K562 (cell line): ENCODE measurements around the gene ALG11. TPM values are rescaled to one million over a fixed set of nuclear protein-coding genes. Genes with fewer than 3 reads are reported as not detected.
A peak's percentile ranks its signal among the peaks of the same experiment; 100 is the strongest.

Experiments
- ATAC-seq: fragments of 200-7000 bp; cut with Tn5 transposase; 3 replicates; pipeline ENCODE4 v1.9.1; 2020; ENCODE audit warnings: moderate library complexity
- BruUV-seq: library from RNA; stranded (reverse); fragments of 400-500 nt; replicated peaks from 2 replicates; lab custom pipeline; 2021; lab: Mats Ljungman, UMichigan
- CTCF ChIA-PET: fragments of 300-600 bp; formaldehyde crosslinking; extraction: SDS; loops from one replicate; lab custom pipeline; 2021; ENCODE audit warnings: low intra/inter-chr PET ratio; lab: Yijun Ruan, JAX
- POLR2A ChIA-PET: fragments of 300-600, 350-650 bp; sonication (Branson Sonifier 250); formaldehyde crosslinking; extraction: SDS; loops from one replicate; lab custom pipeline; 2021; ENCODE audit warnings: antibody characterized with exemption, inconsistent platforms; lab: Yijun Ruan, JAX
- DNase-seq, 4 experiments: peaks; one replicate each; pipeline versions ENCODE4 v3.0.0 to v3.0.0-alpha.2; 2011 to 2018; ENCODE audit warnings: low spot score in 3 of 4, mixed read lengths in 3 of 4; ENCODE audit errors: extremely low read depth in 1 of 4
- FAIRE-seq: peaks from 2 replicates; lab custom pipeline; 2011; peaks lifted over from hg19 to GRCh38; lab: Jason Lieb, UNC
- H2AFZ ChIP-seq: 2 replicates; pipeline ENCODE4 v1.6.0; 2011; ENCODE audit warnings: low read depth, low read length, control low read depth, inconsistent platforms
- H3K27ac ChIP-seq: fragments of 200-600 bp; 3 replicates; pipeline ENCODE4 v1.8.0; 2011; ENCODE audit warnings: low read depth, mild to moderate bottlenecking, control low read depth, inconsistent platforms, low read length, moderate library complexity, mixed read lengths; ENCODE audit errors: extremely low read depth
- H3K27me3 ChIP-seq, 2 experiments: fragments of 300-600 bp in 1 of 2; 2 replicates in 1 of 2; 3 replicates in 1 of 2; pipeline versions ENCODE4 v1.6.0 to v1.8.0; 2011; ENCODE audit warnings: inconsistent platforms in 2 of 2, low read length in 2 of 2, mild to moderate bottlenecking in 1 of 2, mixed read lengths in 1 of 2, moderate library complexity in 1 of 2; ENCODE audit not compliant: control insufficient read depth in 2 of 2, insufficient read depth in 2 of 2
- H3K36me3 ChIP-seq: fragments of 300-600 bp; 3 replicates; pipeline ENCODE4 v1.8.0; 2011; ENCODE audit warnings: mild to moderate bottlenecking, low read length, inconsistent platforms; ENCODE audit not compliant: control insufficient read depth, insufficient read depth
- H3K4me1 ChIP-seq, 2 experiments: fragments of 200-600 bp in 1 of 2; replicated peaks in 1 of 2; 2 replicates in 1 of 2; 3 replicates in 1 of 2; pipeline versions ENCODE4 v1.5.1 to v1.8.0; 2011; ENCODE audit warnings: inconsistent platforms in 2 of 2, low read length in 2 of 2, mild to moderate bottlenecking in 1 of 2, mixed read lengths in 1 of 2, moderate library complexity in 1 of 2; ENCODE audit not compliant: control insufficient read depth in 2 of 2, insufficient read depth in 2 of 2
- H3K4me2 ChIP-seq: 2 replicates; pipeline ENCODE4 v1.6.1; 2011; ENCODE audit warnings: low read length, control low read depth, inconsistent platforms, mixed read lengths; ENCODE audit not compliant: insufficient read depth
- H3K4me3 ChIP-seq: fragments of 200-600 bp; sonication (generic), shearing (Covaris generic); 2 replicates; pipeline ENCODE4 v1.5.1; 2016; ENCODE audit warnings: control low read depth, inconsistent platforms
- H3K79me2 ChIP-seq: fragments of 200-600 bp; 3 replicates; pipeline ENCODE4 v1.8.0; 2011; ENCODE audit warnings: low read length, inconsistent platforms; ENCODE audit not compliant: control insufficient read depth, insufficient read depth
- H3K9ac ChIP-seq, 2 experiments: 2 replicates each; pipeline versions ENCODE4 v1.6.0 to v1.6.1; 2011; ENCODE audit warnings: low read depth in 2 of 2, low read length in 2 of 2, control low read depth in 1 of 2, inconsistent platforms in 1 of 2, mild to moderate bottlenecking in 1 of 2, mixed read lengths in 1 of 2; ENCODE audit not compliant: insufficient read depth in 1 of 2
- H3K9me1 ChIP-seq: one replicate; pipeline ENCODE4 v1.6.0; 2011; ENCODE audit warnings: inconsistent platforms, mild to moderate bottlenecking, low read length, moderate library complexity; ENCODE audit not compliant: control insufficient read depth, insufficient read depth
- H3K9me3 ChIP-seq: replicated peaks from 2 replicates; pipeline ENCODE4 v1.5.1; 2011; ENCODE audit warnings: low read depth, low read length, inconsistent platforms; ENCODE audit not compliant: control insufficient read depth, insufficient read depth
- H4K20me1 ChIP-seq: replicated peaks from 2 replicates; pipeline ENCODE4 v1.6.1; 2011; ENCODE audit warnings: low read length, inconsistent platforms, mixed read lengths; ENCODE audit not compliant: control insufficient read depth, insufficient read depth
- FOSL1 ChIP-seq: fragments of 200-800 bp; sonication (Bioruptor generic); conservative IDR thresholded peaks from 2 replicates; pipeline ENCODE4 v1.6.1; 2016; ENCODE audit warnings: missing genetic modification characterization, missing compliant biosample characterization
- MTF1 ChIP-seq: fragments of 250-450 bp; sonication (Bioruptor Pico); IDR thresholded peaks from 2 replicates; pipeline ENCODE4 v1.9.0; 2021; ENCODE audit warnings: moderate library complexity, mild to moderate bottlenecking, inconsistent platforms, borderline replicate concordance
- MYC ChIP-seq, 2 experiments: fragments of 250-450 bp in 1 of 2; sonication (Bioruptor Pico) in 1 of 2; IDR thresholded peaks; 2 replicates each; pipeline versions ENCODE4 v1.5.1 to v1.6.1; 2012 to 2021; ENCODE audit warnings: low read depth in 2 of 2, borderline replicate concordance in 1 of 2, improper control_type of control experiment in 1 of 2, low read length in 1 of 2, mild to moderate bottlenecking in 1 of 2, moderate library complexity in 1 of 2
- PCBP2 ChIP-seq: fragments of 200-400 bp; formaldehyde crosslinking; IDR thresholded peaks from 2 replicates; pipeline ENCODE4 v1.6.1; 2018; ENCODE audit warnings: low read length, low read depth, mild to moderate bottlenecking, moderate library complexity; ENCODE audit not compliant: poor library complexity, severe bottlenecking
- PURB ChIP-seq: sonication (generic); formaldehyde crosslinking; IDR thresholded peaks from 2 replicates; pipeline ENCODE4 v1.9.0; 2021; ENCODE audit warnings: low read depth, mild to moderate bottlenecking, missing genetic modification reagents
- XRCC3 ChIP-seq: fragments of 450-650 bp; IDR thresholded peaks from 2 replicates; pipeline ENCODE4 v1.6.1; 2017; ENCODE audit warnings: mild to moderate bottlenecking, moderate library complexity
- WGBS: fragments of 100-300 bp; shearing (Covaris generic); methylation state at CpG from one replicate; pipeline ENCODE4 v1.1.6; 2016; ENCODE audit warnings: low coverage, mixed read lengths; ENCODE audit not compliant: insufficient coverage; ENCODE audit errors: missing lambda C conversion rate; 5-methylcytosine and 5-hydroxymethylcytosine counted together
- in situ Hi-C: fragments of 300-500 bp; cut with MboI; formaldehyde crosslinking; loops from 4 replicates; pipeline ENCODE4 v1.15.0; 2018; ENCODE audit warnings: inconsistent platforms, mixed read lengths
- intact Hi-C: fragments of 100-400 bp; cut with micrococcal nuclease; formaldehyde crosslinking; loops from 2 replicates; pipeline ENCODE4 v1.14.2; 2022
- polyA plus RNA-seq, 8 experiments: library from polyadenylated mRNA; depleted of rRNA in 4 of 8; stranded (reverse) in 5 of 8; unstranded in 3 of 8; fragments of >200 nt; fragmentation: Nextera tagmentation in 2 of 8; fragmentation: Illumina TruSeq in 1 of 8; extraction: Ambion mirVana in 2 of 8; extraction: Trizol in 1 of 8; gene quantifications; 2 replicates each; pipeline versions ENCODE4 v1.2.1 to v1.2.3, GENCODE V29; 2011 to 2014; ENCODE audit warnings: inconsistent platforms in 1 of 8, missing spikeins in 1 of 8
- total RNA-seq, 7 experiments: library from RNA; depleted of rRNA in 6 of 7; stranded (reverse); fragments of >200 nt in 6 of 7; fragmentation: Illumina TruSeq in 2 of 7; extraction: Trizol in 2 of 7; gene quantifications; 2 replicates each; pipeline versions ENCODE4 v1.2.1 to v1.2.3, GENCODE V29; 2011 to 2021; ENCODE audit warnings: low replicate concordance in 1 of 7

The ALG11 gene
- total and polyA plus RNA-seq, 9 of the 15 experiments (the other 6 are each of a cell fraction or from before 2014, with no cell fraction given): 7.3 to 19.2 (median 16.3) TPM

DNA sequence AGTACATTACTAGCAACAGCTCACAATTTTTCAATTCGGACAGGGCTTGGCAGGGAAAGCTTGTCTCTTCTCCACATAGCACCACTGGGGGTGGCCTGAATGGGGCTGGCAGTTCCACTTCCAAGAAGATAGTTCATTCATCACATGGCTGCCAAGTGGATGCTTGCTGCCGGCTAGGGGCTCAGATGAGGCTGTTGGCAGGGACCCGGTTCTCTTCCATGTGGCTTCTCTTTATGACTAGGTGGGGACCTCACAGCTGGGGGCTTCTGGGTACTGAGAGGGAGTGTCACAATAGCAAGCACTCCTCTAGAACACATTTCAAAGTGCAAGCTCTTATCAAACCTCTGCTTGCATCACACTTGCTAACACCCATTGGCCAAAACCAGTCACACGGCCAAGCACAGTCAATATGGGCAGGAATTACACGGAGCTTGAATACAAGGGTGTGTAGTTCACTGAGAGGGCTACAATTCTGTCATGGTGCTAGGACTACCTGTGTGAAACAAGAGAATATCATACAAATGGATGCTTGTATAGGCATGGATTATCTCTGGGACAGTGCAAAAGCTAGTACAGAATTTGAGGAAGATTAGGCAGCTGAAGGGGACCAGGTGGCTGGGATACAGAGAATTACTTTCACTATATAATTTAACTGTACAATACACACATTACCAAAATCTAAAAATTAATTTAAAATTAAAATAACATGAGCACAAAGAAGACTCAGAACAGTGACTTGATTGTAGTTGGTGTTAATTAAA lies 33.2 kb upstream of the ALG11 start (continued):
- TF ChIP-seq XRCC3 (no peak), PCBP2 (no peak), MTF1 (CRISPR knock-in tag) (no peak), MYC (IDR thresholded peaks at IDR 0.05; ENCODE audit: low read depth, low read length) (peak; percentile 52; the same call in 1 of the 2 replicates), MYC (CRISPR knock-in tag; IDR thresholded peaks at IDR 0.05; ENCODE audit: borderline replicate concordance, low read depth) (no peak)

DNA sequence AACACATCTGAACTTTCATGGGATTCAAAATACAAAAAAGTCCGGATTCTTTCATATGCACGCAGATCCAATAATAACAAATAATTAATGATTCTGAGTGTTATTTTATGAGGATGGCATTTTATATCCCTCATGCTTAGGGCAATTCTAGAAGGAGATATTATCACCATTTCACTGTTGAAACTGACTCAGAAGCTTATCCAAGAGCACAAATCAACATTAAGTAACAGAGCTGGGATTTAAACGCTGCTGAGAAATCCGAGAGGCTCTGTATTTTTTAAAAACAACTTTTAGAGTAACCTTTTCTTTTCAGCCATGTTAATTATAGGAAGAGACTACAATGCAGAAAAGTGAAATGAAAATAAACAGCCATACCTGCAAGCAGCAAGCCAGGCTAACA lies 31.3 kb upstream of the ALG11 start:
- H3K4me1 ChIP-seq: peaks cover 4 to 24% of the 10 kb centered on the region in 2 experiments; a peak in 3 of 5 replicates
- intact Hi-C loops (no loop called here), in situ Hi-C loops (no loop called here)
- ChIA-PET CTCF (no interaction called here), POLR2A (interaction anchor here (0.7 to 1.0 kb wide), 2 partner anchors 10 to 11 kb away, joined by 3 read pairs; no protein-coding TSS in a partner anchor)
- no peaks in the 10 kb centered on the region for H4K20me1 ChIP-seq
- H3K9ac ChIP-seq: no peak overlapping the region; a peak in 1 of 4 replicates
- no peak overlapping the region for H3K4me2 ChIP-seq
- no peaks in the 10 kb centered on the region; the same call in 2 of the 3 replicates for H3K36me3 ChIP-seq
- no peaks in the 10 kb centered on the region for H3K9me3 ChIP-seq
- H3K9me1 ChIP-seq: no peaks in the 10 kb centered on the region
- H3K4me3 ChIP-seq: no peak overlapping the region
- H3K27ac ChIP-seq: no peak overlapping the region
- no peak for FAIRE-seq
- H2AFZ ChIP-seq: no peak overlapping the region
- no peak for ATAC-seq
- peaks cover 66% of the 10 kb centered on the region for H3K79me2 ChIP-seq
- TF ChIP-seq FOSL1 (0 out of 2 replicates have a peak, but pooled peaks have one; percentile 14), PURB (no peak)
- DNase-seq: no peak
- 50% methylated on average over 4 of the region's 4 CpGs for WGBS
- BruUV-seq: no TSS peak
- no peaks in the 10 kb centered on the region for H3K27me3 ChIP-seq
